GM18861 (cell line): ENCODE results near the gene FAM163A.

Source experiments
- ATAC-seq: cut with Tn5 transposase; IDR thresholded peaks from one replicate; pipeline ENCODE4 v1.9.1; 2021; ENCODE audit not compliant: unreplicated experiment

Gene FAM163A

DNA sequence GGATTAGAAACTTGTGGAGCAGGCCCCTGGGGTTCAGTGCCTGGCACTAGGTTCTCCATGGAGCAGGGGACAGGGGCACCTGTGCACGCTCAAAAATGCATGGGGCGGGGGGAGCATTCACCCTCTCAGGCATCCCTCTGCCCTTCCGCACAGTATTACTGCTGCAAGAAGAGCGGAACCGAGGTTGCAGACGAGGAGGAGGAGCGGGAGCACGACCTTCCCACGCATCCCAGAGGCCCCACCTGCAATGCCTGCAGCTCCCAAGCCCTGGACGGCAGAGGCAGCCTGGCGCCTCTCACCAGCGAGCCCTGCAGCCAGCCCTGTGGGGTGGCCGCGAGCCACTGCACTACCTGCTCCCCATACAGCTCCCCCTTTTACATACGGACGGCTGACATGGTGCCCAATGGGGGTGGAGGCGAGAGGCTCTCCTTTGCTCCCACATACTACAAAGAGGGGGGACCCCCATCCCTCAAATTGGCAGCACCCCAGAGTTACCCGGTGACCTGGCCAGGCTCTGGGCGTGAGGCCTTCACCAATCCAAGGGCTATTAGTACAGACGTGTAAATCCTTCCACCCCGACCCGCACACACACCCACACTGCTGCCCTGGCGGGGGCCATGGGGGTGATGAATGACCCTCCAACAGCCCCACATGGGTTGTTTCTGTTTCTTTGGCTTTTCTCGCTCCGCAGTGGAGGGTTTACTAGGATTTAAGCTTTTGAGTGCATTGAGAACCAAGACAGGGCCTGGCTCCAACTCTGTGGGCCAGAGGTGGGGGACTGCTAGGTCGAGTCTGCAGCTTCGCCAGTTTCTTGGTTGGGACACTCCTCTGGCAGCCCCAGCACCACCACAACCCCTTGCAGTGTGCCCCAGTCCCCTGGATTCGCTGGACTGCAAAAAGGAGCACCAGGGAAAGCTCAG, 70.8 kb downstream of the FAM163A start:
- ATAC-seq, result no peak

DNA sequence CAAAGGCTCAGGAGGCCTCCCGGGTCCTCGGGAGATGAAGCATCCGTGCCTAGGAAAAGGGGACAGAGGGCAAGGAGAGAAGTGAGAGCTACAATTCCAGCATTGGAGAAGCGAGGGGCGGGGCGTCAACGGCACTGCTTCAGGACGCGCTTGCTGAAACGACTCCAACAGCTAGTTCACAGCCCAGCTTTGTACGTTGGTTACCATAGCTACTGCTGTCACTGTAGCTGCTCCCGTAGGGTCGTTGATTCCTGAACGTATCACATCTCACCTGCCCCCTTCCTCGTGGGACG, 71.4 kb downstream of the FAM163A start:
- ATAC-seq, result no peak

DNA sequence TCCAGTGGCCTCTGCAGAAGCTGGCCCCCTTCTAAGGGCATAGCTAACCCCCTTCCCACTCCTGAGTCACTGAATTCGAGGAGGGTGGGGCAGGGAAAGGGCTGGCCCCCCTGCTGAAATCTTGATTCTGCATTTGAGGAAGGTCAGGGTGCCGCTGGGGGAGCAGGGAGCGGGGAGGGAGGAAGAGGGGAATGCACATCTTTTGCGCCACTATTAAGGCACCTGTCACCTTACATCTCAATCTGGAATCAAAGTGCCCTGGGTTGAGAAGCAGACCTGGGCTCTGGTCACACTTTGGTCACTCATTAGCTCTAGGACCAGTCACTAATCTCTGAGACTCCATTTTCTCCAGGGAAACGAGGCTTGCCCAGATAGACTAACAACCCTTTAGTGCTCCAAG, 72.5 kb downstream of the FAM163A start:
- ATAC-seq, result no peak

DNA sequence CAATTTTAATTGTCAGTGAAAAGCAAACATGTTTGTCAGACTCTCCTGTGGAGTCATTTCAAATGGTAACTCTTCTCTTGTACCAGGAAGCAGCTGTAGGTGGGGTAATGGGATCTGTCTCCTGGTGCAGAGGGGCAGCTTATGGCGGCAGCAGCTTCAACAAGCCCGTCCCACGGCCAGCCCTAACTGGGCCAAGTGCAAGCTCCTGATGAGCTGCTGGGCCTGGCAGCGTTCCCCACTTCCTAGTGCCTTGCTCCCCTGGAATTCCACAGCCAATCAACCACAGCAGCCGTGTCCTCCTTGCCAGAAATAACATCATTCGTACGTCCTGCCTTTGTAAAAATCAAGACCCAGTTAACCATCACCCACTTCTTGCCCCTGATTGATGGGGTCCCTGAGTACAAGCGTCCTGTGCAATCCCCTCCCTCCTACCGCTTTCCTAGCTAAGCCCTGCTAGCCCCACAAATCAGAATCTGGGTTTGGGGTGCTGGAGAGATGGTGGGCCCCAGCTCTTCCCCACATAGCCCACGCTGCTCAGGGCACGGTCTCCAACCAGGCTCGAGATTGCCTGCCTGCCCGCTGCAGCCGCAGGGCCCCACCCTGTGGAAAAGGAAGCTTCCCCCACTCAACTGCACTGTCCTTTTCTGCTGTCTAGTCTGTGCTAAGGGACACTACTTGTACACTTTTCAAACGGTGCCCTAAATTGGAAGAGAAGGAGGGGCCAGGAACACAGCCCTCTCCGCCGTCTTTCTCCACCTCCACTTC, 73.3 kb downstream of the FAM163A start:
- ATAC-seq, result no peak

DNA sequence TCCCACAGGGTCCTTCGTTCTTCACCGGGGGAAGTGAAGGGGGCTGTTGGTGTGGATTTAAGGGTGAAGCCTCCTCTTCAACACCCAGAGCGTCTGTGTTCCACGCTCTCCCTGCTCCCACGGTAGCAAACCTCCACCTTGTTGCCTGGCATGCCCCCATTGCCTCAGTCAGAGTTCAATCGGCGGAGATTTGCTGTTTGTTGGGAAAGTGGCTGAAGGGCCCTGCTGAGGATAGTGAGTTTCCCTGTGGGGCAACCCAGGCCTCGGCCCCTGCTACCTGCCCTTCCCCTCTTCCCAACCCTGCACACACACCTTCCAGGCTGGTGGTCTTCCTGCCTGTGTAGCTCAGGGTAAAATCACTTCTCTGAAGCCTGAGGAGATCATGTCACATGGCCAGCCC, 74.0 kb downstream of the FAM163A start:
- ATAC-seq, result no peak

DNA sequence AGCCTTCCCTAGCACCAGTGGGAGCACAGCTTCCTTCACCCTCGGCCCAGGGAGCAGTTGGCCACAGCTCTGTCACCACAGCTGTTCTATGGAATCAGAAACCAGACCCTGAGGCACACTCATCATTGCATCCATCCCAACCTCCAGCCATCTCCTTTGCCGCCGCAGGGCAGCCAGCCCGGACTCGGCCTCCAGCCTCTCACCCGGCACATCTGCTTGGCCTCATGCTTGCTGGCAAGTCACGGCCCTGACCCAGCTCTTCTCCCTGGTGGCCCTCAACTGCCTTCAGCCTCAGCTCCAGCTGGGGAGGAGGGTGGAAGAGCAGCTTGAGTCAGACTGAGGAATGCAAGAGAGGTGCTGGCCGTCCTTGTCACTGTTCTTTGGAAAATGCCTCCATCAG, 74.7 kb downstream of the FAM163A start:
- no peak for ATAC-seq

DNA sequence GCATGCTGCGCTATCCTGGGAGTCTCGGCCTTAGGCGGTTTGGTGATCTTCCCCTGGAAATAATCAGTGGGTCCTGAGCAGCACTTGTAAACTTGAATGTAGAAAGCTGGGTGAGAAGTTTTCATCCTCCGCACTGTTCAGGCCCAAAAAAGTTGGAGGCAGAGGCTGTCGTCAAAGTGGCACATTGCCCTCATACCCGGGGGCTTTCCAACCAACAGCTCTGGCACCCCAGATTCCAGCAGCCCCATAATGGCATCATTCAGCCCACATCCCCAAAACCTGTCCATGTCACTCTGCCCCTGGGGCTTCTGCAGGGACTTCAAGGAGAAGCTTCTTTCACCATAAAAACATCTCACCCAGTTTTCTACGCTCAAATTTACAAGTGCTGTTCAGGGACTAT, 75.2 kb downstream of the FAM163A start:
- no peak for ATAC-seq

DNA sequence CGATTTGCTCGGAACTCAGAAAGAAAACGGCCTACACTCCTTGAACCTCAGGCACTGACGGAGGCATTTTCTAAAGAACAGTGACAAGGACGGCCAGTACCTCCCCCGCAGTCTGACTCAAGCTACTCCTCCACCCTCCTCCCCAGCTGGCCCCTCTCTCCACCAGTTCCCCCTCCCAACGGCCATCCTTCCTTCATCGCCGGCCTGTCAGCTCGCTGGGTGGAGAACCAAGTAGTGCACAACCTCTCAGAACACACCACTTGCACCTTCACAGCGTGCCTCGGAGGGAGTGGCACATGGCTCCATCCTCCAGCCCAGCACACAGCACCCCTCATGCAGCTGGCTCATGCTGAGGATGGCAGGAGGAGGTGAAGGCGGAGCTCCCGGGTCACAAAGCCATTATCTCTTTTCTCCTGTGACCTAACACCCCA, 75.7 kb downstream of the FAM163A start:
- no peak for ATAC-seq

DNA sequence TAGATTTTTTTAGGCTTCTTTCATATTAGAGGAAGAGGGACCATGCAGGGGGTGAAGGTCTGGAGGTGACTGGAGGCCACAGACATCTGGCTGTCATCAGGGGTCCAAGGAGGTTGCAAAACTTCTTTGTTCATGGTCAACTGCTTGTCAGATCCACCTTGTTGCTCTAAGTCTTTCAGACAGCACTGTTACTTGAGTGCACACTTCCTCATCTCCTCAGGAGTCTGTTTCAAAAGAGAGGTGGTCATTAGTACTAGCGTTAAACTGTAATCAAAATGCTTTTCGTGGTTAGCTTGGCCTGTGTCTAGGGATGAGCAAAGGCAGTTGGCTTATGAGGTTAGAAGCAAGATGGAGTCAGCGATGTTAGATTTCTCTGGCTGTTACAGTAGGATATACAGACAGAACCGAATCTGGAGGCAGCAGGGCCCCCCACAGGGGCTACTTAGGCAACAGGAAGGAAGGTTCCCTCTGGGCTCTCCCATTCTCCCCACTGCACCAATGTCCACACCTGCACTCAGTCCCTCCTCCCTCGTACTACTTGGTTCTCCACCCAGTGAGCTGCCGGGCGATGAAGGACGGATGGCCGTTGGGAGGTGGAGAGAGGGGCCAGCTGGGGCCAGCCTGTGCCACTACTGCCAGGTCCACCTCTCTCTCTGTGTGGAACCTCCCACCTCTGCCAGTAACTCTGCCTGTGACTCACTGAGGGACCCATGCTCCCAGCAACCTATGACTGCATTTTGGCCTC, 77.3 kb downstream of the FAM163A start:
- ATAC-seq, result no peak

DNA sequence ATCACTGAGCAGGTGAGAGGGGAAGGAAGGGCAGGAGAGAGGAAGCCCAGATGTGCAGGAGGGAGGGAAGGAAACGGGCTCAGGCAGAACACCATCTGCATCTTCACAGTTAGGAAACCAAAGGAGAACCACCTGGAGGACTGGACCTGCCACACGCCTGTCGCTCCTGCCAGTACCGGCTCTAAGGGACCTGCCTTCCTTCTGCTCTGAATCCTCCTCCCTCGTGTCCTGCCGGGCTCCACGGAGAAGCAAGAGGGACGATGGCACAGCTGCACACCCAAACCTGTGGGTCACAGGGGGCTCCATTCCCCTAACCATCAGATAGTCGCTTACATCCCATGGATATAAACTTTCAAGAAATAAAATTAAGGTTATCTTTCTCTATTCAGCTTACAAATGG, 78.4 kb downstream of the FAM163A start:
- no peak for ATAC-seq

DNA sequence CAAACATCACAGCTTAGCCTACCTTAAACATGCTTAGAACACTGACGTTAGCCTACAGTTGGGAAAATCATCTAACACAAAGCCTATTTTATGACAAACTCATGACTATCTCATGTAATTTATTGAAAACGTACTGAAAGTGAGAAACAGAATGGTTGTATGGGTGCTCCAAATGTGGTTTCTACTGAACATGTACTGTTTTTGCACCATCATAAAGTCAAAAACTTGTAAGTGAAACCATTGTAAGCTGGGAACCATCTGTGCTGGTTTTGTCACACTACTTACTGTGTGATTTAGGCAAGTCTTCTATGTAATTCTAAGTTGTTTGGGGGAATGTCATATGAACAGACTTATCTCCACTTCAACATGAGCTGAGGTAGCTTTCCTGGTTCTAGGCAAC, 79.0 kb downstream of the FAM163A start:
- ATAC-seq, result no peak

DNA sequence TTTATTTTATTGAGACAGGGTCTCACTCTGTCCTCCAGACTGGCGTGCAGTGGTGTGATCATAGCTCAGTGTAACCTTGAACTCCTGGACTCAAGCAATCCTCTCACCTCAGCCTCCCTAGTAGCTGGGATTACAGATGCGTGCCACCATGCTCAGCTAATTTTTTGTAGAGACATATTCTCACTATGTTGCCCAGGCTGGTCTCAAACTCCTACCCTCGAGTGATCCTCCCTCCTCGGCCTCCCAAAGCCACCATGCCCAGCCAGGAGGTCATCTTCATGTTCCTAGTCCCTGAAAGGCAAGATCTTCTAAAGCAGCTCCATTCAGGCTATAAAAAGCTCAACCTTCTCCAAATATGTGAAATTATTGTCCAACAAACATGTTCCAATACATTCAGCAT, 80.6 kb downstream of the FAM163A start:
- ATAC-seq, result no peak

DNA sequence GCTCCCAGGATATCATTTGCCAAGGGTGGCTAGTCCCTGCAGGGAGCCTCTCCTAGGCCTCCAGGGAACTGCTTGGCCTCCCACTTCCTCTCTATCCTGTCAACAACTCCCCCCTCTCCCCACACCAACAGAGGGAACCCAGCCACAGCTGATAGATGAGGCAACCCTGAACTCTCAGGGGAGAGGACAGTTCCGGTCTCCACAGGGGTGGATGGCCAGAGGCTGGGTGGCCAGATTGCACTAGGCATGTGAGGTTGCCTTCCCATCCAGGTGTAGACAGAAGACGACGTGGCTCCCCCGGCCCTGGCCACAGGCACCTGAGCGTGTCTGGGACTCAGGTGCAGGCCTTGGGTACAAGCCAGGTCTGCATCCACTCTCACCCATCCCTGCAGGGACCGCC, 81.2 kb downstream of the FAM163A start:
- ATAC-seq, result no peak

DNA sequence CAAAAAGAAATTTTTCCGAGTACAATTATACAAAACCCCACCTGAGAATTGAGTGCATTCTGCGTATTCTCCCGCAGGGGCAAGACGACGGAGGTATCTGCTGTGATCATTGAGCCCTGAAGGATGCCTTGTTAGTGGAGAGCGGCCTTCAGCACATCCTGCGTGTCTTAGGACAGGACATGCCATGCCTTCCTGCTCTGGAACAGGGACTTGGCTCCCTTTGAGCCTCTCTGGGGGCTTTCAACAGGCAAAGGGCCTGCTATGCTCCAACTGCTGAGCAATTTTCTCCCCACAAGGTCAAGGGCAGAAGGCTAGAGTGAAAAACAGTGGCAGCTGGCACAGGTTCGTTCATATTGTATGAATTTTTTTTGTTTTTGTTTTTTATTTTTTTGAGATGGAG, 82.1 kb downstream of the FAM163A start:
- no peak for ATAC-seq

DNA sequence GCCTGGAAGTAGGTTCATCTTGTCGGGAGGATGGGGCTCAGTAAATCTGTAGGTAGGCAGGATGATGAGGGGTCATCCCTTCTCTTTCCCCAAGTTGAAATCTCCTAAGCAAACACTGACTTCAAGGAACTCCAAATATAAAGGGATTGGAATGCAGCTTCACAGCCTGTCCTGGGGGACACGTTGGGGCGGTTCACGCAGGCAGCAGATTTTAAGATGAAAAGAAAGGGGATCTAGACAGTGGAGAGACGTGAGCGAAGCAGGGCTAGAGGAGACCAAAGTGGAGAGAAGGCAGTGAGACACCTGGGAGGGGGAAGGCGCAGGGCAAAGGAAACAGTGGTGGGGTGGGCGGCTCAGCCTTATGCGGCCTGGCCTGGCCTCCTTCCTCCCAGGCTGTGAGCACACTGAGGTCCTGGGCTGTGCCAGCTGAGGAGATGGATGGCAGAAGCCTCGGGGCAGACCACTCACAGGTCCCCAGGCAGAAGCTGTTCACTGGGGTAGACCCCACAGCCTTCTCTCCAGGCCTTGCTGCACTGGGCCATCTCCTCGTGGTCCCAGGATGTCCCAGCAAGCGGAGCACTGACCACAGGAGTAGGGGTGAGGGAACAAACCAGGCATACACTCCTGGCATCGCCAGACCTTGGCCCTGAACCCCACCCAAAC, 82.8 kb downstream of the FAM163A start:
- ATAC-seq, result no peak

DNA sequence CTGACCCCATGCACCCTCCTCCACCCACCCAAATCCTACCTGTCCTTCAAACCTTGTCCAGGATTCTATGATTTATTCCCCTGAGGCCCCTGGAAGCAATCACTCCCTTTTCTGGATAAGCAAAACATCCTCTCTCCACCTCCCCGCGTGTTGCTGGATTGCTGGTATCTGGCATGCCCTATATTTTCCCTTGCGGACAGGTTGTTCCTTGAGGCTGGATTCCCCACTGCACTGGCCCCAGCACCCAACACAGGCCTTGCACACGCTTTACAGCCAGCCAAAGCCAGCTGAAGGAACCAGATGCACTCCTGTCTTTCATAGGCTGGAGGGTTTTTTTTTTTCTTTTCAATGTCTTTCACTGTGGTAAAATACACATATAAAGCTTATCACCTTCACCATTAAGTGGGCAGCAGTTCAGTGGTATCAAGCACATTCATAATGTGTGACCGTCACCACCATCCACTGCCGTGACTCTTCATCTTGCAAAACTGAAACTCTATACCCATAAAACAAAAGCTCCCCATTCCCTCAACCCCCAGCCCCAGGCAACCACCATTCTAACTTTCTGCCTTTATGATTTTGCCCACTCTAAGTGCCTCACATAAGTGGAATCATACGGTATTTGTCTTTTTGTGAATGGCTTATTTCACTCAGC, 83.7 kb downstream of the FAM163A start:
- no peak for ATAC-seq

DNA sequence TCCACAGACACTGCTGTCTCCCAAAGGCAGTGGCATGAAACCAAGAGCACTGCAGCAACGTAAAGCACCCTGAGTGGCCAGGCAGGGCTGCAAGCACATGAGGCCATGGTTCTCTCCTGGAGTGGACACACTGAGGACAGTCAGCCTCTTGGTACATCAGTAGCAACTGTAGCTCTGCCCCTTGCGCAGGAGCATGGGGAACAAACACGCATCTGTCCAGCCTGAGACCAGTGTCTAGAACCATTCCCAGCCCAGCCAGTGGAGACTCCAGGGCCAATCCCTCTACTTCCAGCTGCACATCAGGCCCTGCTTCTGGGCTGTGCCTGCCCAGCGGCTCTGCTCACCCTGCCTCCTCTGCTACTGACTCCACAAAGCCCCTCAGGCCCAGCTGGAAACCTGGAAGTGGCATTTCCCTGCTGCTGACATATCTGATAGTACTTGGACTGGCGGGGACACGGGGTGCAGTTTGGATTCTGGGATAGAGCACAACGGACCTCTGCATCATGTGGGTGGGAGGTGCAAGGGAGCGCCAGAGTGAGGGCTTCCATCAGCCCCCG, 85.5 kb downstream of the FAM163A start:
- no peak for ATAC-seq

DNA sequence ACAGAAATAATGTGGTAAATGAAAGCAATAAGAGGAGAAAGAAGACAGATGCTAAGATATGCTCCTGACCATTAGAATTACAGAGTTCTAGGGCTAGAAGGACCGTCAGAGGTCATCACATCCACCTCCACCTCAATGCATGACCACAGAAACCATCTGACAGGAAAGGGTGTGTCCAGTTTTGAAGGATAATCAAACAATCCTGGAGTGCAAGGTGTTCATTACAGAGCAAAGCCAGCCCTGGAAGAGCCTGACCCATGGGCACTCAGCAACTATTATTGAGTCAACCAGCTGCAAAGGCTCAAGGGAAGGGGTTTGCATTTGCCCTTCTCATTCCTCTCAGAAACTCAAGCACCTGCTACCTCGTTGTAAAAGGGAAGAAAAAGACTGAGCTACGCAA, 88.1 kb downstream of the FAM163A start:
- ATAC-seq, result no peak

DNA sequence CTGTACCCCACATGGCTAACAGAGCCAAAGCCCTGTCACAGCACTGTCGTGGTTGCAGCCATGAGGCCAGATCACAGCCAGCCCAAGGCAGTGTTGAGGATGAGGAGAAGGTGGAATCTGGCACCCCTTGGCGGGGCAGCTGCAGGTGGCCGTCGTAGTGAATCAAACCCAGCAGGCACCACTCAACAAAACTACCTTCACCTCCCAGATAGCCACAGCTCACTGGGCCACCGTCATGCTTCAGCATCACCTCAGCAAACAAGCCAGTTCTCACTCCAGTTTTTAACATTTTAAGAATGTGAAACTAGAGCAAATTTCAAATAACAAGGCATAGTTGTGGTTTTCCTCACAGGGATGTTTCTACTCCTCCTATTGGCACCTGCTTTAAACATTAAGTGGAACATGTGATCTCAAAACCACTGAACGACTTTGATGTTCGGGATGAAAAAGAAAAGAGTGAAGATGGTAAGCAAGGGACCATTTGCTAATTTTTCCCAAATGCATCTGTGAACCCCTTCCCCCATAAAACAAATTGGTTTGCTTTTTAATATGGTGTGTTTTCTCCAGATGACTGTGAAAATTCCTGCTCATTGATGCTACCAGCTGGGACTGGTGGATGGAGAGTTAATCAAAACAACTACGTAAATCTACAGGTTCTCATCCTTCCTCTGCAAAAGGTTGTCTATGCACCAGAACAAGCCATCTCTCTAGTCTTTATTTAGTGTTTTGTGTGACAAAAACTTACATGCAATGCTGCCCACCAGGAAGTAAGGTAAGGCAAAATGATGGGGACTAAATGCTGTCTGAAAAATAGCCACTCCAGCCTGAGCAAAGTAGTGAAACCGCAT, 89.0 kb downstream of the FAM163A start:
- no peak for ATAC-seq
